GDM1 (cell line): ENCODE measurements around the gene LDB3.

Source experiments
- DNase-seq: peaks from one replicate; lab custom pipeline; 2025; lab: John Stamatoyannopoulos, UW

Gene LDB3

DNA sequence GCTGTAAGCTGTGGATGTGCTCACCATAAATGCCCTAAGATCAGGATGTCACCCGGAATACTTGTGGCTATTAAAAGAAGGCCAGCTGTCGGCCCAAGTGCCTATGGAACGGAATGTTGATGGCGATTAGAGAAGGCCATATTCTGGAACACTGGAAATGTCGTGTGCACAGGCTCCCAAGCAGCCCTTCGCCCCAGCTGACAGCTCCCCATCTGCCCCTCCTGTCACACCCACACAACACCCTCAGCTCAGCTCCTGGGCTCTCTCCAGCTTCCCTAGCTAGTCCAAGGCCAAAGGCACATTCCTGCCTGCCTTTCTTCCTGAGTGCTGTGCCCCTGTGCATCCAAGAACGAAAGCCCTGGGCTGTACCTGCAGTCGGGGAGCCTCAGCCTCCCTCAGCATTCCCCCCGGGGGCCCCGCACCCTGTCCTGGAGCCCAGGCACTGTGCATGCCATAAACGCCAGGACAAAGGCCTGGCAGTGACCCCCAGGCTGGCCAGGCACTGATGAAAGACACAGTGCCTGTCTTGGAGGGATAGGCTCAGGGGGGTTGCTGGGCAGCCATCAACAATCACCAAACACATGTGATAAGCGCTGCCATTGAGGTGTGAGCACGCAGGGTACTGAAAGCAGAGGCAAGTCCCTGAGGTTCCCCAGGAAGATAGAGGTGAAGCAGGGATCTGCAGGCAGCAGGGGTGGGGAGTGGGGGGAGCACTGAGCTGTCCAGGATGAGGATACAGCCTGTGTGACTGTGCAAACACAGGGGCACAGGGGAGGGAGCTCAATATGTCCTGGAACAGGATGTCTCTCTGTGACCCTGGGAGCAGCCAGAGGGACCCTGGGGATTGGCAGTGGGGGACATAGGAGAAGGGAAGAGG is 3.7 kb upstream of the LDB3 start:
- DNase-seq, result no peak

DNA sequence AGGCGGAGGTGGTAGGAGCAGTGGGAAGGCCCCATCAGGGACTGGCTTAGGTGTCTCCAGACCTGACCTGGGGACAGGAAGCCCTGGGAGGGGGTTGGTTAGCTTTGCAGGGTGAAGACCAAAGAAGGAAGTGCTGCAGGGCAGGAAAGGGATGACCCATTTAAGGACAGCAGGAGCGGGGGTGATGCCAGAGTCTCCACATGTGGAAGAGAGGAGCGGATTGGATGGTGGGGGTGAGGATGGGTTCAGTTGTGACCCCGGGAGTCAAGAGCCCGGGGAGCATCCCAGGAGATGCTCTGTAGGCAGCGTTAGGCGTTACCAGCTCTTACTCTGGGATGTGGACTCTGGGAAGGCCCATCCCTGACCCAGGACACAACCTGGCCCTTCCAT is 3.1 kb upstream of the LDB3 start:
- DNase-seq, result no peak

DNA sequence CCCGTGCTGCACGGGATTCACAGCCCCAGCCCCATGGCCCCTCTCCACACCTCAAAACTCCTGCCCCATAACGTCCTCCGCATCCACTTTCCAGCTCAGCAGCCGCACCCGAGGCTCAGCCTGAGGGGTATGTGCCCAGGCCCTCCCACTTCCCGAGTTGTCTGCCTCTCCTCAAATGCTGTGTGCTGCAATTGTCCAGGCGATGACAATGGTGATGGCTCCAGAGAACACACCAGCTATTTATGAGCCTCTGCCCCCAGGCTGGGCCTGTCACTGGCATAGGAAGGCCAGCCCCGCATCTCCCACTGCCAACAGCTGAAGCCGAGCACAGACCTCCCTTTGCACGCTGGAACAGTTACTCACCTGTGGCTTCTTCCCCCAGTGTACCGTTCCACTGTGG is 2.4 kb upstream of the LDB3 start:
- DNase-seq, result no peak

DNA sequence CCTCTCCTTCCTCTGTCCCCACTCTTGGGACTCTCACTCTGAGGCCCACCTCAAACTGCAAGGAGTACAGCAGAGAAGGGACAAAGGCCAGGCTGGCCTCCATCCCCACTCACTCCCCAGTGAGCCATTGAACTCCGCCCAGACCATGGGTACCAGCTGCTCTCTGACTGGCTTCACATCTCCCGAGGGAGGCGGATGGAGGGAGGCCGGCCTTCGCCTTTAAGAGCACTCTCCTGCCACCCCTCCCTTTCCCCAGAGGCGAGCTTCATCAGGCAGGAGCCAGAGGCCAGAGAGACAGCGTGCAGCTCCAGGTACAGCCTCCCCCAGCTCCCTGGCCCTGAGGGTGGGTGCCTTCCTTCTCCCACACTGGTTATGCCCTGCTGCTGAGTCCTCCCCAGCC is 1.8 kb upstream of the LDB3 start:
- DNase-seq, result no peak

DNA sequence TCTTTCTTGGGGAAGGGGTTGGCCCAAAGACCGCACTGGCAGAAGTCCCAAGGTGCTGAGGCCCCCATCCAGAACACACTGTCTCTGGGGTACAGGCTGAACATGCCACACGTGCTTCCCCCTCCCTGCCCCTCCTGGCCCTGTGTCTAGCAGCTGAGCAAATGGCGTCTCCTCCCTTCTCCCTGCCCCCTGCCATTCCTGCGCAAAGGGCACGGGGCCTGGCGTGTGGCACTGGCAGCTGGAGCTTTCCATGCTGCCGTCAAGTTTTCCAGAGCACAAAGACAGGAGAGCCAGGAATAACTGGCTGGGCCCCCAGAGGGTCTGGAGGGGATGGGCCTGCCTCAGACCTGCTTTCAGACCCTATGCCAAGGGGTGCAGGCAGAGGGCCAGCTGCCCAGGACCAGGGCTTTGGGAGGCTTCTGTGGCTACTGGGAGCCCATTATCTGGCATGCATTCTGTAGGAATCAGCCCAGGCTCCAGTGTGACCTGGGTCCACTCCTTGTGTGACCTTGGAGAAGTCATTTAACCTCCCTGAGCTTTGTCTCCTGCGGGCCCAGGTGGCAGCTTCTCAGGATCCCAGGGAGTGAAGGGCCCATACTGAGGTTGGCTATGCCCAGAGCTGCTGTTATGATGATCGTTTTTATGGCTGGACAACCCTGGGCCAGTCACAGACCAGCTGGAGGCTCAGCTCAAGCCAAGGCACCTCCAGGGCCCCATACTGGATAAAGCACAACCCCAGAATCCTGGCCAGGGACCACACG is 710 bp upstream of the LDB3 start:
- no peak for DNase-seq

DNA sequence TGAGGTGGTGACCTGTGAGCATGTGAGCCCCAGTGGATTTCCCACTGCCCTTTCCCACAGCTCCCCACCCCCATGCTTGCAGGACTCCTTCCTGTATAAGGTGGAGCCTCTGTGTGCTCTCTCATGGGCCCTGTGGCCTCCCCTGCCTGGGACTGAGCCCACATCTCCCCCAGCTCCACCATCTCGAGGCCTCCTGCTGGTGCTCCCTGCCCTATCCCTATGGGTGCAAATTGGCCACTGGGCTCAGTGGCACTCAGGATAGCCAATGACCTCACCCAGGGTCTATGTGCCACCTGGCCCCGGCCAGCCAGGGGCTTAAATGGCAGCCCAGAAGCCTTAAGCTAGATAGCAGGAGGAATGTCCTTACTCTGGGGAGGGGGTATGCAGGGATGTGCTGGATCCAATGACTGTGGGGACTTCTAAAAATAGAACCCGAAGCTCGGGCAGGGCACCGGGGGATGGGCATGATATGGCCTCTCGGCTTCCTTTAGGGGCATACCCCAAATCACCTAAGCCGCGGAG is 2.0 kb downstream of the LDB3 start:
- no peak for DNase-seq

DNA sequence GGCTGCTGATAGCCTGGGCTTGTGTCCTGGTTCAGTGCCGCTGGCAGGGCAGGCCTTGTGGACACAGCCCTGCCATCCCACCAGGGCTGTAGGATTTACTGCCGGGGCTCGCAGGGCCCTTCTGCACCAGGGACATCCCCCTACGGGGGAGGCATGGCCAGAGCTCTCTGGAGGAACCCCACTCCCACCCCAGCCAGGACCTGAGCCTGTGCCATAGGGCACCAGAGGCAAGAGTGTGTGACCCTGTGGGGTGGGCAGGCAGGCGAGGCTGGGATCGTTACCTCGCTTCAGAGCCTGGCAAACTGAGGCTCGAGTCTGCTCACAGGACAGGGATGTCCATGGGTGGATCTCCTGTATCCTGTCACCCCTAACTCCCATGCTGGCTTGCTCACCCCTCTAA is 2.6 kb downstream of the LDB3 start:
- no peak for DNase-seq

DNA sequence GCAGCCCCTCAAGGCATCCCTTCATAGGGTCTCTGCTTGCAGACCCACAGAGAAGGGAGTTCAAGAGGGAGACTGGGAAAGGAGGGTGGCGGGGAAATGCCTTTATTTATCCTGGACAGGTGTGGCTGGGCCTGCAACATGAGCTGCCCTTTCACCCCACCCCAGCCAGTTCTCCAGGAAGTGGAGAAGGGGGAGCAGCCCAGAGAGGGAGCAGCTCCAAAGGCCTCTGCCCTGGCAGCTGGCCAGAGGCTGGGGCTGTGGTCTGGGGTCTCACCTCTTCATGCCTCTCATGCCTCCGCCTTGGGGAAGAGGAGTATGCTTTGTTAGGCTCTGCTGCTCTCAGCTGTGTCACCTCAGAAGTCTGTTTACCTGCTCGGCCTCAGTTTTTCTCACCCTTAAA is 3.1 kb downstream of the LDB3 start:
- DNase-seq, result no peak

DNA sequence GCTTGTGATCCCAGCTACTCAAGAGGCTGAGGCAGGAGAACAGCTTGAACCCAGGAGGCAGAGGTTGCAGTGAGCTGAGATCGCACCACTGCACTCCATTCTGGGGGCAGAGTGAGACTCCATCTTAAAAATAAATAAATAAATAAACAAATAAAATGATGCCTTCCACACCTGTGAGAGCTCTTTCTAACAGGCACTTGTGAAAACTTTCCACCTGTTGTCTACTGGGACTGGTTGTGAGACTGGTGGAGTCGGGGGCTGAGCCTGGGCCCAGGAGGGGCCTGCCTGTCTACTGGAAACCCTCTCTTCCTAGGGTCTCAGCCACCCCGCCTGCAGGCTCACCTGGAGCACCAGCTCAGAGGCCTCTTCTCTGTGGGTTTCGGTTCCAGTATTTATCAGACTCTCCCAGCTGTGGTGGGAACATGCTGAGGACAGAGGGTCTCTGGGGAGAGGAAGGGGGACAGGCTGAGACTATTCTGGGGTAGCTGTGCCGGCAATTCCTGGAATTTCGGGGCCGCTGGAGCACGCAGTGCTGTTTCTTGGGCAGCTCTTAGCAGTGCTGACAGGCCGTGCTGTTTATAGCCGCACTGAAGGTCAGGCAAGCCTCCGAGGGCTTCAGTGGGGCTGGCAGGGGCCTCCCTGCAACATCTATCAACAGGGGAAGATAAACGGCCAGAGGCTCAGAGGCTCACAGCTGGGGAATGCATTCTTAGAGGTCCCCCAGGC is 3.8 kb downstream of the LDB3 start:
- DNase-seq, result no peak

DNA sequence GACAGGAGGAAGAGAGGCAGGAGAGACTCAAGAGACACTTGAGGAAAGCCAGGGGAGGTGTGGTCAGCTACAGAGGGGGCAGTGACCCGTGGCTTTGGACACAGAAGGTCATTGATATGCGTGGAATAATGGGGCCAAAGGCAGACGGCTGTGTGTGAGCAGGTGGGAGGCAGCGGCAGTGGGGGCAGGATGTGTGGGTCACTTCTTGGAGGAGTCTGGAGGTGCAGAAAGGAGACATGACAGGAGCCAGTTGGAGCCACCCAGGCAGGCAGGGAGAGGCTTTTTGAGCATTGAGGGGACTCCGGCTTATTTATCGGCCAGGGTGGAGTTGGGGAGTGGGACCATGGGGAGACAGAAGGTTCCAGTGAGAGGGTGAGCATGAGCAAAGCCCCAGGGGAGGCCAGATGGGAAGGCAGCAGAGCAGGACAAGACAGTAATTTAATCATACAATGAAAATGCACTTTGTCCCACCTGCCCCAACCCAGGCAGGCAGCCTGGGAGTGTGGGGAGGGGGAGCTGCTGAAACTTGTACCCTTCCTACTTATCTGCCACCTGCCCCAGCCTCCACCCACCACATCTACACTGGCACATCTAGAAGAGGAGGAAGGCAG is 5.0 kb downstream of the LDB3 start:
- no peak for DNase-seq

DNA sequence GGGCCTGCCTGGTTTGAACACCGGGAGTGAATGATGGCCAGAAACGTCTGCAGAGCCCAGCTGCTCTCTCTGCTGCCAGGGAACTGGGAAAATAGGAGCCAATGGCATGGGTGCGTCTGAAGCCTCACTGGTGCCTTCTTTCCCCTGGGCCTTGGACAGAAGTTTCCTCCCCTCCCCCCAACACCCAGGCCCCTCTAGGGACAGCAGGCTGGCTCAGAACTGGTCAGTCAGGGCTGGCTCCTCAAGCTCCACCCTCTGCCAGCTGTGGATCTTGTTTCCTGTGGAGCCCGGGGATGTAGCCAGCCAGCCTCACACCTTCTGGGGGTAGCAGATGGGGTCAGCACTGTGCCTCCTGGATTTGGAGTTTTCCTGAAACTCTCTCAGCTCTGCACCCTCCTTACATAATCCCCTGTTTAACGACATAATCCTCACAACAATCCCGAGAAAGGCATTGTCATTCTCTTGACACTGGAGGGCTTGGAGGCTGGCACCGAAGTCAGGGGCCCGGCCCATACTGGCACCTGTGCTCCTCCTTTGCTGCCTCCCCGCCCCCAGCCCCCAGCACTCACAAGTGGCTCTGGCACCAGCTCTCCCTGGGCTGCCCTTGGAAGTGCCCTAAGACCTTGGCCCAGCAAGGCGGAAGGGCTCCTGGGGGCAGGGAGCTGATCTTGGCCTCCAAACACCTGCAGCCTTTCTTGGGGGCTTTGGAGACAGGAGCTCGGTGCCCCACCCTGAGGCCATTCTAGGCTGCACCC is 5.7 kb downstream of the LDB3 start:
- DNase-seq, result no peak

DNA sequence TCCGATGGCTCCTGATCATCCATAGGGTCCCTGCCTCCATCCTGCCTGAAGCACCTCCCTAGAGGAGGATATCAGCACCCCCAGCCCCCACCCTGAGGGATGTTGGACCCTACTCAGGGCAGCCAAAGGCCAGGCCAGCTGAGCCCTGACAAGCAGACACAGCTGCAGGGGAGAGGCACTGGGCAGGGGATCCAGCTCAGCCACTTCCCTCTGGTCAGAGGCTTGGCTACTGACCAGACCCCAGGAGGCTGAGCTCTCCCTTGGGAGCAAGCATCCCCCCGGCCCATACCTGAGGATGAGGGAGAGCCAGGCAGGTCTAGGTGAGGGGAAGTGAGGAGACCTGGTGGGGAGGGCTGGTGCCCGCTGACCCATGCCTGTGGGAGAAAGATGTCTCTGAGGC is 6.6 kb downstream of the LDB3 start:
- no peak for DNase-seq

DNA sequence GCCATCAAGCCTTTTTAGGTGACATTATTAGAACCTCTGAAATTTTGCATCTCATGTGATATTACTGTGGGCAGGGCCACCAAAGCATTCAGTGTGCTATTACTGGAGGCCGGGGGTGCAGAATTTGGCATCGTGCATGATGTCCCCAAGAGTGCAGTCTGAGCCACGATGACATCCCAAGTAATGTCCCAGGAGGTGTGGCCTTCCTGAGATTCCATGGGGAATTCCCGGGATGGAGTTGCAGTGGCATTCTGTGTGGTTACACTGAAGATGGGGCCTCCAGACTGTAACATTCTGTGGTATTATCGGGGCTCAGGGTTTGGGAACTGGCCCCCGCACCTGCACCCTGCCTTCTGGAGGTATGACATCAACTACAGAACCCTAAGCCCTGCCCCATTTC is 9.1 kb downstream of the LDB3 start:
- no peak for DNase-seq

DNA sequence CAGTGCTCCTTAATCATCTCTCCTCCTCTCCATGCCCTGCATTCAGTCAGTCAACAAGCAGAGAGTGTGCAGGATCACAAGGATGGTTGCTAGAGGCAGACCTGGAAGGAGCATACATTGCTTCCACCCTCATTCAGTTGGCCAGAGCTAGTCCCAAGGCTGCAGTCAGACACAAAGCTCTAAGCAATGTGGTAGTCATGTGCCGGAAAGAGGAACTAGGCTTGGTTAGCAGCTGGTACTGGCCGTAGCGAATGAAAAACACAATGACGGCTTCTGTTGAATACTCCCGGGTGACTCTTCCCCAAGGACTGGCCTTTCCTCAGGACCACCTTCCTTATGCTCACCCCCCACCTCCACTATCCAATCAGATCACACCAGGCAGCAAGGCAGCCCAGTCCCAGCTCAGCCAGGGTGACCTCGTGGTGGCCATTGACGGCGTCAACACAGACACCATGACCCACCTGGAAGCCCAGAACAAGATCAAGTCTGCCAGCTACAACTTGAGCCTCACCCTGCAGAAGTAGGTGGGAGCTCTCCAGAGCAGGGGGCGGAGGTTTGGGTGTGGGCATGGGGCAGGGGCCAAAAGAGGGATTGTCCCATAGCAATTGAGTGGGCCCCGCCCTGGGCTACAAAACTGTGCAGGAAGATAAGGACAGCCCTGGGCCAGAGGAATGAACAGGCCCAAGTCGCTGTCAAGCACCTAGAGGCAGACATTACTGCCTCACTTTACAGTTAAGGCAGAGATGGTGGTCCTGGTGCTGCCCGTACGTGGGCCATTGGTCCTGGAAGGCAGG is 10.9 kb downstream of the LDB3 start:
- DNase-seq, result no peak

DNA sequence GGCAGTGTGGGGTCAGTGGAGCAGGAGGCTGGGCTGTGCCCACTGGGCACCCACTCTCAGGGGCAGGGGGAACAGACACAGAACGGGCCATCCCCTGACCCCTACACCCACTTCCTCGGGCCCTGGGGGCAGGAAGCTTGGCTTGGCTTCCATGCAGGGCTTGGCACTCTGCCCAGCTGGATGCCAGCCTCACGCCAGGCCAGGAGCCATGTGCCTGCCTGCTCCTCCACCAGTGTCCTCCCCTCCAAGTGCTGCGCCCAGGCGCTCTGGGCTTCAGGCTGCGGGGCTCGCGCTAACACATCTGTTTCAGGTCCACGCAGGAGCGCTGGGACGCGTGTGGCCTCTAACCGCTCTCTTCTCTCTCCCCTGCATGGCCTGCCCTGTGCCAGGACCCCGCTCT is 12.7 kb downstream of the LDB3 start:
- DNase-seq, result no peak

DNA sequence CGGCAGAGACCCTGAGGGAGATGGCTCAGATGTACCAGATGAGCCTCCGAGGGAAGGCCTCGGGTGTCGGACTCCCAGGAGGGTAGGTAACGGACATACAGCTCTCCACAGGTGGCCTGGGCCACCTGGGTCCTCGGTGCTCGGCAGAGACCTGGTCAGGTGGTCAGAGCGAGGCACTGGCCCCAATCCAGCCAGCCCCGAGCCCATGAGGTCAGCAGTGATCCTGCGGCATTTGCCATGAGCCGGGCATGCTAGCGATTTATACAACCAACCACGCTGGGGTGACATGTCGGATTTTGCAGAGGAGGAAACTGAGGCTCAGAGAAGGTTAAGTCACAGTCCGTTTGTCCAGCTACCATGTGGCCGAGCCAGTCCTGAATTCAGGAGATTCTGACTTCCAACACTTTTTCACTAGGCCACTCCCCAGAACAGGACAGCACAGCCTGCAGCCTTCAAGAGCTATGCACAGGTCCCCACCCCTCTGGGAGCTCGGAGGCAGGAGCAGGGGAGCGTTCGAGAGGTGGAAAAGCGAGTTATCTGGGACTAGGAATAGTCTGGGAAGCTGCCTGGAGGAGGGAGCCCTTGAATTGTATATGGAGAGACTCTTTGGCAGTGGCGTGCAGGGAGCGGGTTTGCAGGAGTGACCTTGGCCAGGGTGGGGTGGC is 13.5 kb downstream of the LDB3 start:
- DNase-seq, result no peak

DNA sequence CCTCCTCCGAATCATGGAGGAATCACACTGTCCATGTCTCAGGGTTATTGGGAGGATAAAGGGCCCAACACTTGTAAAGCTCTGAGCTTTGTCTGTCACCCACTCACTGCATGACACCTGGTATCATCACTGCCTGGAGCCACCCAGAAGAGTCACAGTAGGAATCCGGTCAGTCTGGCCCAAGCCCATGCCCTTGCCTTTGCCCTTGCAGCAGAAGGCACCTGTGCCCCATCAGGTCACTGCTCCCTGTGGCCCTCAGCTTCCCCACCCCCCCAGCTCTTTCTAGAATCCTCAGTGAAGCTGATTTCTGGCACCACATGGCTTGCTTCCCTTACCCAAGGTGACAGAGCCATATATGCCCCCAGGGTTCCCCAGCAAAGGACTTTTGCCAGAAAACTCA is 14.4 kb downstream of the LDB3 start:
- no peak for DNase-seq

DNA sequence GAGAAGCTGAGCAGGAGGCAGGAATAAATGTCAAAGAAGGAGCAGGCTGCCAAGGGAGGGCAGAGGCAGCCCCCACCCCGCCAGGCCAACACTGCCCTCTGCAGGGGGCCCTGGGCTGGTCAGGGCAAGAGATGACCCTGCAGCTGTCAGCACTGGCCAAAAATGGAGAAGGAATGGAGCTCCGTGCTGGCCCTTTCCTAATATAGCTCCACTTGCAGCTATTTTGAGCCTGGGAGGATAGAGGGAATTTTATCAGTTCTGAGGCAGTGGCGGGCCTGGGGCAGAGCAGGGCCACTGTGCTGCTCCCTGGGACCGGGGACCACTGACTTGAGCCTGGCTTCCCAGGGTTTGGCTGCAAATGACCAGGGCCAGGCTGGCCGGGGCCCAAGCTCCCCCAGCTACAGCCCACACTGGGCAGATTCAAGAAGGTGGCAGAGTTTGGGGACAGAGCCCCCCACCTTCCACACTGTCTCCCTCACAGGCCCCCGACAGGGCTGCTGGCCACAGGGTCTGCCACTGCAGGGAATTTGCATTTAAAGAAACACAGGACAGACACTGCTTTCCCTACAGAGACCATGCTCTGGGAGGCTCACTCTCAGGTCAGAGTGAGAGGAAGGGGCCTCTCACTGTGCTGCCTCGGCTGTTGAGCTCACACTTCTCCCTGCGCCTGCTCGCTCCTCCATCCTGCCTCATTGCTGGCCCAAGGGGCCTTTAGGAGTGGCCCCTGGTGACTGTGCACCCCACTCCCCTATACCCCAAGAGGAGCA is 16.2 kb downstream of the LDB3 start:
- no peak for DNase-seq

DNA sequence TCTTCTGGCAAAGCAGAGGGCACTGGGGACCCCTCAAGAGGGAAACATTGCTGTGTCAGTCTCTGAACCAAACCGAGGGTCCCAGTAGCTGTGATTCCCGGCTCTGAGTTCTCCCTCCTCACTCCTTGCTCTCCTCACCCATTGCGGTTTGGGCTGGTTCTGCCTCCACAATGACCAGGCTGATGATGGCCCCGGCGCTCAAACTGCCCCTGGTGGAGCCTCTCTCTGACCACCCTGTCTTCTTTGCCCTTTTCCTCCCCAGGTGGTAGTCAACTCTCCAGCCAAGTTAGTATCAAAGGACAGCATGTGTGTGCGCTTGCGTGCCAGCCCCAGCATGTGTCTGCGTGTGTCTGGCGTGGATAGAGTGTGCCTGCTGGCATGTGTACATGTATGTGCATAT is 17.1 kb downstream of the LDB3 start:
- DNase-seq, result no peak
